Right lobe of liver (tissue), 4 donors: Measurements from ENCODE around the gene ERBB4.

Experiments
- POLR2A ChIP-seq: fragments of 450-650 bp; IDR thresholded peaks from one replicate; pipeline ENCODE4 v1.6.1; 2017; ENCODE audit warnings: antibody characterized with exemption, mild to moderate bottlenecking
- TF ChIP-seq, protein P1 (sequence below), 4 donors: fragments of 200-600 bp in 3 of 4; fragments of 450-650 bp in 1 of 4; IDR thresholded peaks; one replicate each; pipeline versions ENCODE4 v1.5.1 to v1.8.0; 2016 to 2022; ENCODE audit warnings: antibody characterized with exemption in 4 of 4, mild to moderate bottlenecking in 2 of 4
- donor health status: DM: no; HTN: no; CAD: no.
- donor health status: DM: no; HTN: no; CAD: no.
- donor health status: DM: no; HTN: yes; CAD: no.

DNA sequence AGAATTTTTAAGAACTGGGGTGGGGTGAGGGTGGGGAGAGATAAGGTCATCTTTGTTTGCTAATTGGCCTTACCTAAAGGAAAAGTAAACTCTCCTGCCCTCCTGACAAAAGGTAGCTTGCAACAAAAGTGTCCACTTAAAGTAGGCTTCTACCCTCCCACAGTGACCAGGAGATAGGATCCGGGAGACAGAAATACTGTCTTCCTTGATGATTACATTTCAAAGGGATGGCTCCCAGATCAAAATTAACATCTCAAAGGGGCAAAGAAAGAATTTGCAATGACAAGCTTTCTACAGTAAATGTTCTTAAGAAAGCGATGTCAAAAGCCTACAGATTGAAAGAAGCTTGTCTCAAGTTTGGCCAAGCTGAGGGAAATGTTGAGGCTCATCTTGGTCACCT is 1206.9 kb downstream of the ERBB4 start:
- no peak for TF ChIP-seq POLR2A
- TF ChIP-seq, protein P1, sequence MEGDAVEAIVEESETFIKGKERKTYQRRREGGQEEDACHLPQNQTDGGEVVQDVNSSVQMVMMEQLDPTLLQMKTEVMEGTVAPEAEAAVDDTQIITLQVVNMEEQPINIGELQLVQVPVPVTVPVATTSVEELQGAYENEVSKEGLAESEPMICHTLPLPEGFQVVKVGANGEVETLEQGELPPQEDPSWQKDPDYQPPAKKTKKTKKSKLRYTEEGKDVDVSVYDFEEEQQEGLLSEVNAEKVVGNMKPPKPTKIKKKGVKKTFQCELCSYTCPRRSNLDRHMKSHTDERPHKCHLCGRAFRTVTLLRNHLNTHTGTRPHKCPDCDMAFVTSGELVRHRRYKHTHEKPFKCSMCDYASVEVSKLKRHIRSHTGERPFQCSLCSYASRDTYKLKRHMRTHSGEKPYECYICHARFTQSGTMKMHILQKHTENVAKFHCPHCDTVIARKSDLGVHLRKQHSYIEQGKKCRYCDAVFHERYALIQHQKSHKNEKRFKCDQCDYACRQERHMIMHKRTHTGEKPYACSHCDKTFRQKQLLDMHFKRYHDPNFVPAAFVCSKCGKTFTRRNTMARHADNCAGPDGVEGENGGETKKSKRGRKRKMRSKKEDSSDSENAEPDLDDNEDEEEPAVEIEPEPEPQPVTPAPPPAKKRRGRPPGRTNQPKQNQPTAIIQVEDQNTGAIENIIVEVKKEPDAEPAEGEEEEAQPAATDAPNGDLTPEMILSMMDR (IDR thresholded peaks at IDR 0.05), result no peak
